GM23248 (cell line): ENCODE data around the gene TSGA10.

Experiments used
- EZH2 ChIP-seq: fragments of 200-600 bp; sonication (generic); IDR thresholded peaks from 2 replicates; pipeline ENCODE4 v1.6.1; 2018; ENCODE audit warnings: antibody characterized with exemption, mild to moderate bottlenecking; ENCODE audit not compliant: insufficient read depth, poor library complexity, severe bottlenecking
- EZH2phosphoT487 ChIP-seq: fragments of 200-600 bp; sonication (generic); IDR thresholded peaks from 2 replicates; pipeline ENCODE4 v1.6.1; 2018; ENCODE audit warnings: antibody characterized with exemption, moderate library complexity, mild to moderate bottlenecking, low read depth; ENCODE audit not compliant: insufficient read depth

DNA sequence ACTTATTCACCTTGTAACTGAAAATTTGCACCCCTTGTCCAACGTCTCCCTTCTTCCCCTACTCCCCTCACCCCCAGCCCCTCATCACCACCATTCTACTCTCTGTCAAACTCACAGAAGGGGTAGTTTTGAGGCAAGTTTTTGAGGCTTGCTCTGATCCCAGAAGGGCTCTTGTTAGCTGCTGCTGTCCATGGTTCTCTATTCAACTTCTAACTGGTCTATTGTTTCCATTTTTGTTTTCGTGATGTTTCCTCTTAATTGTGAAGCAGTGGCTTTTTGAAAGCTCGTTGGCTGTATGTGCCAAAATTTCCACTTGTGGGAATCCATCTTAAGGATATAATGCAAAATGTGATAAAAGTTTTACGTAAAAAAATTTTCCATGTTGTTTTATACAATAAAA is 126.2 kb downstream of the TSGA10 start:
- TF ChIP-seq EZH2 (no peak), EZH2phosphoT487 (no peak)
